B cell (primary cell): ENCODE results near the gene TPCN2.

Experiments used
- EZH2 ChIP-seq: IDR thresholded peaks from 2 replicates; pipeline ENCODE4 v1.6.1; 2012; ENCODE audit warnings: borderline replicate concordance, low read depth, mild to moderate bottlenecking, moderate library complexity, low read length; ENCODE audit not compliant: insufficient read depth, poor library complexity, severe bottlenecking
- TF ChIP-seq, protein P1 (sequence below): fragments of 200-600 bp; IDR thresholded peaks from one replicate; pipeline ENCODE4 v1.8.0; 2022; ENCODE audit warnings: antibody characterized with exemption, mild to moderate bottlenecking

DNA sequence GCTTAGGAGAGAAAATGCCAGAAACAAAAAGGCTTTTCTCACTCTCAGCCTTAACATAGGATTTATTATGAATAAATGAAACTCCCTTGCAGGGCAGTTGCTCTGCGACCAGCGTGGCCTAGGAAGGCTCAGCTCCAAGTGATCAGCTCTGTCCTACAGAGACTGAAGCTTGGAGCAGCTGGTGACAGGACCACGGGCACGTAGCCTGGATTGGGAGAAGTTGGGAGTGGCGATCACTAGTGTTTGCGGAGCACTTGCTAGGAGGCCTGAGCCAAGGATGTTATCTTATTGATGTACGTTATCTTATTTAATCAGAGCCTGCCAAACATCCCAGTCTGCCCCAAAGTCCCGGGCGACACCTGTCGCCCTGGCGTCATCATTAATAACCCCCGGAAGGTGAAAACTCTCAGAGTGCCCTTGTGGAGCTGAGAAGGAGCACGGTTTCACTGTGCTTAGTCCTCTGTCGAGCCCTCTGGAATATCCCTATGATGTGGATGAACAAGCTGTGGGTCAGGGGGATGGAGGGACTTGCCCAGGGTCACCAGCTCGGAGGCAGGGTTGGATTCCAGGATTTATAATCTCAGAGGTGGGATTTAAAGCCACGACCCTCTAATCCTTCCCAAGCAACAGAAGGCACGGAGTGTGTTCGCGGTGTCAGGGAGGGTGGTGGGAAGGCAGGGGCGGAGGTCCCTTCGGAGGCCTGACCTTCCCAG lies 66.2 kb downstream of the TPCN2 start:
- TF ChIP-seq, protein P1, sequence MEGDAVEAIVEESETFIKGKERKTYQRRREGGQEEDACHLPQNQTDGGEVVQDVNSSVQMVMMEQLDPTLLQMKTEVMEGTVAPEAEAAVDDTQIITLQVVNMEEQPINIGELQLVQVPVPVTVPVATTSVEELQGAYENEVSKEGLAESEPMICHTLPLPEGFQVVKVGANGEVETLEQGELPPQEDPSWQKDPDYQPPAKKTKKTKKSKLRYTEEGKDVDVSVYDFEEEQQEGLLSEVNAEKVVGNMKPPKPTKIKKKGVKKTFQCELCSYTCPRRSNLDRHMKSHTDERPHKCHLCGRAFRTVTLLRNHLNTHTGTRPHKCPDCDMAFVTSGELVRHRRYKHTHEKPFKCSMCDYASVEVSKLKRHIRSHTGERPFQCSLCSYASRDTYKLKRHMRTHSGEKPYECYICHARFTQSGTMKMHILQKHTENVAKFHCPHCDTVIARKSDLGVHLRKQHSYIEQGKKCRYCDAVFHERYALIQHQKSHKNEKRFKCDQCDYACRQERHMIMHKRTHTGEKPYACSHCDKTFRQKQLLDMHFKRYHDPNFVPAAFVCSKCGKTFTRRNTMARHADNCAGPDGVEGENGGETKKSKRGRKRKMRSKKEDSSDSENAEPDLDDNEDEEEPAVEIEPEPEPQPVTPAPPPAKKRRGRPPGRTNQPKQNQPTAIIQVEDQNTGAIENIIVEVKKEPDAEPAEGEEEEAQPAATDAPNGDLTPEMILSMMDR: no peak
- no peak for TF ChIP-seq EZH2
